GM20000 (cell line): ENCODE measurements around the gene PEX3.

Experiments
- DNase-seq: peaks from one replicate; pipeline ENCODE4 v3.0.0; 2012; ENCODE audit warnings: low spot score
- CTCF ChIP-seq: IDR thresholded peaks from 2 replicates; pipeline ENCODE4 v1.5.1; 2012; ENCODE audit warnings: mild to moderate bottlenecking, control low read depth; ENCODE audit errors: extremely low read depth, missing control alignments

The PEX3 gene

GRCh38 chr6:143516690-143517446 lies 66.3 kb downstream of the PEX3 start:
- no peak for DNase-seq
- no peak for TF ChIP-seq CTCF

GRCh38 chr6:143517447-143517773 lies 66.8 kb downstream of the PEX3 start:
- DNase-seq = no peak
- no peak for TF ChIP-seq CTCF

- TF ChIP-seq CTCF = no peak
- no peak for DNase-seq
Observed at GRCh38 chr6:143522039-143522600, 71.5 kb downstream of the PEX3 start.

- TF ChIP-seq CTCF = no peak
Observed at GRCh38 chr6:143525356-143525755, 74.8 kb downstream of the PEX3 start.

GRCh38 chr6:143527677-143528076 lies 77.1 kb downstream of the PEX3 start:
- TF ChIP-seq CTCF = no peak
- no peak for DNase-seq

More at GRCh38 chr6:143525356-143525755, 74.8 kb downstream of the PEX3 start:
- DNase-seq = no peak

GRCh38 chr6:143528164-143528811 lies 77.7 kb downstream of the PEX3 start:
- no peak for TF ChIP-seq CTCF
- no peak for DNase-seq

- TF ChIP-seq CTCF = no peak
- no peak for DNase-seq
Observed at GRCh38 chr6:143529095-143529494, 78.5 kb downstream of the PEX3 start.
